Activated CD4-positive, CD25-positive, alpha-beta regulatory T cell treated with anti-CD3 and anti-CD28 coated beads, Interleukin-2, amount 50 U/mL, for 16 hours (primary cell): Measurements from ENCODE around the gene GRID1.
"Not testable (repeated sequence)": the region's sequence is repeated elsewhere in the genome, so short reads cannot be mapped to it uniquely, and the experiment has no call there.

Source experiments
- DNase-seq: peaks from one replicate; pipeline ENCODE4 v3.0.0-alpha.2; 2020; ENCODE audit warnings: low read depth, low spot score

The GRID1 gene

GRCh38 chr10:86043236-86043635 lies 323.4 kb downstream of the GRID1 start:
- DNase-seq, result no peak

- DNase-seq, result no peak
Observed at GRCh38 chr10:86042161-86042560, 324.4 kb downstream of the GRID1 start.

- no peak for DNase-seq
Observed at GRCh38 chr10:86041116-86041515, 325.5 kb downstream of the GRID1 start.

DNA sequence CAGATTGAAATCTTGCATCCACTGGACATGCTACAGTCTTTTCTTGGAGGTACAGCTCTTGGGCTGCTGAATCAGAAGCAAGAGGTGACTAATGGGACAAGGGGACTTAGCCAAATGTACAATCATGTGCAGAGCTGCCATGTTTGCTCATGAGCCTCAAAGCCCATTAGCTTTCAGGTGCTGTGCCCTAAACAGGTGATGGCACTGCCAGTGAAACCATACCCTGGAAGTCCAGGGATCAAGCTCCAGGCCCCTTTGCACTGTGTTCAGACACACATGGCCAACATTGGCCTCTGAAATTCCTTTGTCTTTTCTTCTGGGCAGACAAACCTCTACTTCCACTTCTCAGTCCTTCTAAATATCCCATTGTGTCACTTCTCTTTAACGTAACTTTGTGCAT lies 328.2 kb downstream of the GRID1 start:
- DNase-seq, result no peak

DNA sequence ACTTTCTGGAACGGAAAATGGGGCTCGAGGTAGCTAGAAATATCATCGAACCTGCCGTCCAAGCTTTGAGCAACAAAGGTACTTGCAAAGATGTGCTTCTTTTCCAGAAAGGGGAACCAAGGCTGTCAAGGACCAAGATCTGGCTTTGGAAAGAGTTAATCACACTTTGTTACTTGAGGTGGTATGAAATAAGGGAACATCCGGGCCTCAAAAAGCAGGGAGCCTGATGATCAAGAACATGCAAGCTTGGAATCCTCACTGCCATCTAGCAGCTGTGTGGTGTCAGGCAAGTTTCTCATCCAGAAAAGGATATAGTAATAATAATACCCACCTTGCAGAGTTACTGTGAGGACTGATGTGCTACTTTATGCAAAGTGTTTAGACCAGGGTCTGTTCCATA lies 329.5 kb downstream of the GRID1 start:
- DNase-seq, result no peak

GRCh38 chr10:86036544-86036831 lies 330.1 kb downstream of the GRID1 start:
- DNase-seq, result no peak

DNA sequence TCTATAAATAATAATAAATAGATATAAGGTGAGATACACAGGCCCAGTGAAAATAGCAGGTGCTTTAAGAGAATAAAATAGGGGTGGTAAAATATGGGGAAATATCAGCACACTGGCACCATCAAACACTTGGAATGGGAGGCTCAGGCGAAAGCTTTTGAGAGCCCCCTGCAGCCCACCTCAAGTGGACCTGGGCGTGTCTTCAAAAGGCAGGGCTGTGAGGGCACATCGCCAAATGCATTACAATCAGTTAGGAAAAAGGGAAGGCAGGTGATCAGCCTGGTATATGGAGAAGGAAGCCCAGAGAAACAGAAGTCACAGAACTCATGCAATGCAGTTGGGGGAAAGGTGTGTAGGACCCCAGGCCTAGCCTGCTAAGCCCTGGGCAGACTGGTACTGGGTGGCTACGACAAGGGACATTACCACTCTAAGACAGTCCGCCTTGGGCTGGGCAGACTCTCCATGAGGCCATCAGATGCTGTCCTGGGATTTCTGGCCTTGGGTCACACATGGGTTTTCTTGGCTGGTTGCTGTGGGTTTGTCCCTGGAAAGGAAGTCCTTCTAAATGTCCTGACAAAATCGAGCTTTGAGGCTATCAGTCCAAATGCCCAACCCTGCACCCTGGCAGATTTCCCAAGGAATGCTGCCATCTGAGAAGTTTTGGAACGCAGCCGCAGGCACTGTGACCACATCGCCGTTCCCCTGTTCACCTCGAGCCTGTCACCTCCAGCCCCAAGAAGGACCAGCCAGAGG lies 330.6 kb downstream of the GRID1 start:
- DNase-seq, result no peak

GRCh38 chr10:86034710-86035109 lies 331.9 kb downstream of the GRID1 start:
- DNase-seq, result no peak

DNA sequence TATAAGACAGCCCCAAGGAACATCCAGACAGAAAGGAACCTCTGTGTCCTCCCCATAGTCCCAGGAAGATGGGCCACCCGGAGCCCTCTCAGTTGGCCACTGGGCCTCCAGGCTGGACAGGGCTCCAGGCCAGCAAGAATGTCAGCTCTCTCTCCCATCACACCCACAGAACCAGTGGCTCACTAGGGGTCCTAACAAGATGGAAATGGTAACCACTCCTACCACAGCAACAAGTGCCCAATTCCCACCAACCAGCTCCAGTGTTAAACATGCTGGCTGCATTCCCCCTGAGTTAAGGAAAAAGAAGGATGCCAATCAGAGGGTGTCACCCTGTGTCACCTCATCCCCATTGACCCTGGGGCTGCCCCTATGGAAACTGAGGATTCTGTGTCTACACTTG lies 333.0 kb downstream of the GRID1 start:
- DNase-seq, result no peak

- DNase-seq, result not testable (repeated sequence)
Observed at GRCh38 chr10:86032087-86032486, 334.5 kb downstream of the GRID1 start.

DNA sequence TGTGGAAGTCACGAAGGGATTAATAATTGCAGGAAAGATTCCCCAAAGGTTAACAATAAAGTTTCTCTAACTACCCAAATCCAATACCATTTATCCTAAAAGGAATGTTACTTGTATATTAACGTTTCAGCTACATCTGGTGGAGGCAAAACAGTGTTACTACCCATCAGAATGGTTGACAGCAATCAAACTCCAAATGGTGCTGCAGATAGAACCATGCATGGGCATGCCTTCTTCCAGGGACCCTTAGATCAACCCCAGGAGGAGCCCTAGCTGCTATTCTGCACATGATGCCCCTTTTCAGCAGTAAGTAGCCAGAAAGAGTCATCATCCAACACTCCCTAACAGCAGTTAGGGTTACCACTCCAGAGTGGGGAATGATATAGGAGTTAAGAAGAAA lies 336.3 kb downstream of the GRID1 start:
- no peak for DNase-seq

DNA sequence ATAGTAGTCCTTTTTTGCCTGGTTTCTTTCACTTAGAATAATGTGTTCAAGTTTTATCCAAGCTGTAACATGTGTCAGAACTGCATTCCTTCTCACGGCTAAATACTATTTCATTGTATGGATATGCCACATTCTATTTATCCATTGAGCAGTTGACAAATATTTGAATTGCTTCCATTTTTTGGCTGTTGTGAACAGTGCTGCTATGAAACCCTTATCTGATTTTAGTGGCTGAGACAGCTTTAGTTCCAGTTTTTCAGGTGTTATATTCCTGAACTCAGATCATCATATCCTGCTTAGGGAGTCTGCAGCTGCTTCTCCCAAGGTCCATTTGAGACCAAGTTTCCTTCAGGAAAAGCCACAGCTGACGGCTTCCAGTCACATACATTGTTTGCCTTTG lies 339.2 kb downstream of the GRID1 start:
- no peak for DNase-seq

GRCh38 chr10:86025509-86025908 lies 341.1 kb downstream of the GRID1 start:
- no peak for DNase-seq

GRCh38 chr10:86024281-86025041 lies 342.1 kb downstream of the GRID1 start:
- no peak for DNase-seq

GRCh38 chr10:86023931-86024280 lies 342.7 kb downstream of the GRID1 start:
- no peak for DNase-seq

GRCh38 chr10:86023336-86023735 lies 343.3 kb downstream of the GRID1 start:
- DNase-seq, result no peak

DNA sequence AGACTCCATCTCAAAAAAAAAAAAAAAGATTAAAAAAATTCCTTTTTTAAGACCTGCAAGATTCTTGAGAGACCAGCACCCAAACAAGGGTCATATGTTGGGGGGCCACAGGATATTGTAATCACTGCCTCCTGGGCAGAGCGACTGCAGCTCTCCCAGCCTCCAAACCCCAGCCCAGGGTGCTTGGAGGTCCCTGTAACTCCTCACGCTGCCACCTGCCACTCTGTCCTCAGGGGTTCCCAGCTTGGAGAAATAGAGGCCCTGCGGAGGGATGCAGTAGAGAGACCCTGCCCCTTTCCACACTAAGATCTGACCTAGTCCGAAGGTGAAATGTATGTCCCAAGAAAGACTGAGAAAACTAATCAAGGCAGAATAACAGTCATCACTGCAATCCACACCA lies 343.7 kb downstream of the GRID1 start:
- no peak for DNase-seq

GRCh38 chr10:86020134-86020533 lies 346.5 kb downstream of the GRID1 start:
- DNase-seq, result no peak

DNA sequence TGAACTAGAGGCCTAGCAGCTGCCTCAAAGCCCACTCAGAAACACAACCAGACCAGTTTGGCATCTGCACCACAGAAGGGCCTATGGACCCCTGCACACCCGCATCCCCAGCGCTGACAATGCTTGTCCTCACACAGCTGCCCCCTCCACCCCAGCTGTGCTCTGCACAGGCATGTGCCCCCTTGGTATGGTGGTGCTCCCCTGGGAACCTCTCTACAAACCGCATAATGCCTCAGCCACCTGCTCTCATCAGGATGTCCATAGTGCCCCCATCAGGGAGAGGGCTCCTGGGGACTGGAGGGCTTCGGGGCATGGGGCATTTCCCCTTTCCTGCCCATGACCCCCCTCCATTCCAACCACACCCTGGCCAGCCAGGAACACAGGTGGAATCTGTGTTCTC lies 347.5 kb downstream of the GRID1 start:
- no peak for DNase-seq

DNA sequence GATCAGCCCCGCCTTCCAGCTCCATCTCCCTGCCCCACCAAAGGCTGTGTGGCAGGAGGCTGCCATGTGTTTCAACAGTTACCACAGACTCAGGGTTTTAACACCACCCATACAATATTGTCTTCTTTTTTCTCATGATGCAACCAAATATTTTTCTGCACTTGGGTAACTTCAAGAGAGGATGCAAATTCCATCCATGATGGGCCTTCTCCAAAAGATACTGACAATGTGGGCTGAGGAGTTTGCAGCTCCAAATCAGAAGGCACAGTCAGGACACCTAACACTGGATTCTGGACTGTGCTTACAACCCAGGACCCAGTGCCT lies 347.9 kb downstream of the GRID1 start:
- DNase-seq, result no peak

GRCh38 chr10:86017841-86018734 lies 348.5 kb downstream of the GRID1 start:
- DNase-seq, result no peak

DNA sequence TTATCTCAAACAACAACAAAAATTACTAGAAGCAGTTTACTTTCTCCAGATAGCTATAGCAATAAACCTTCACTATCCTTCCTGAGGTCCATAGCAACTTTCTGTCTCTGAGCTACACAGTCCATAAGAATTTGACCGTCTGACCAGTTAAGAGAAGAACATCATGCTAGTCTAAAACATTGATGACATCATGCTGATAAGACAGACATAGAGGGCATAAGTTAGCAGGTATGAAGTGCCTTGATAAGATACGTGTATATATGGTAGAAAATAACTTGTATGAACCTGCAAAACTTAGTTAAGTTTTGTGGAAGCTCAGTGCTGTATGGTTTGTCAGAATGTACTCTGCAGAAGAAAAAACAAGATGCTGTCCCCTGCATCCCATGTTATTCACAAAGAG lies 353.0 kb downstream of the GRID1 start:
- no peak for DNase-seq

DNA sequence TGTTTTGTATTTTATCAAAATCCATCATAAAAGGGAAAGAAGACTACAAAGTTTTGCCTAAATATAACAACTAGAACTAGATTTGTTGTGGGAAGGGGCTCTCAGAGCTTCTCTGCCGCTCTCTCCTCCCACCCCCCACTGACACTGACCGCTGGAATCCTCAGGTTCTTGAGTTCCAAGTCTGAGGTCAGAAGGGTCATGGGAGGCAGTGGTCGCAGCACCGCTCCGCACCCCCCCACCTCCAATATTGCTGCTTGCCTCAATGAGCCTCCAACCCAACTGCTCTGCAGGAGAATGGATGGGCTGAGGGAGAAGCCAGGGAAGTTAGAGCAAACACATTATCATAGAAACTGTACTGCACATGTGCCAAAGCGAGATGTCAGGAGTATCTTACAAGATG lies 359.4 kb downstream of the GRID1 start:
- DNase-seq, result no peak
